ENCODE data around the gene P4HB. TPM values are rescaled to one million over a fixed set of nuclear protein-coding genes. Genes with fewer than 3 reads are reported as not detected.

The P4HB gene
- total and polyA plus RNA-seq, 2 donors (not counting 1 experiment from before 2014, with no cell fraction given) = 37.4 to 191 TPM

- no peak overlapping the region for H3K4me2 ChIP-seq (replicated peaks; ENCODE audit: low read depth, low read length, poor library complexity, severe bottlenecking)
- H3K27me3 ChIP-seq (replicated peaks in 1 of 4; ENCODE audit: control extremely low read depth in 1 of 4, control insufficient read depth in 3 of 4, insufficient read depth in 4 of 4, low read length in 3 of 4) = no peaks in the 10 kb centered on the region
- H3K4me3 ChIP-seq (ENCODE audit: control extremely low read depth in 1 of 5, extremely low read depth in 1 of 5, insufficient read depth in 1 of 5, low read depth in 2 of 5, low read length in 4 of 5) = no peak overlapping the region
- Mint-ChIP-seq H3K27me3 (no peaks in the 10 kb centered on the region), H3K27ac (no peak overlapping the region), H3K9me3 (ENCODE audit: insufficient read depth) (no peaks in the 10 kb centered on the region), H3K4me3 (no peak overlapping the region), H3K4me1 (peaks cover 9% of the 10 kb centered on the region)
- no peak overlapping the region for H3K27ac ChIP-seq (ENCODE audit: low read length in 2 of 2)
- H3K79me2 ChIP-seq (ENCODE audit: control insufficient read depth, insufficient read depth, low read length) = peaks cover 34% of the 10 kb centered on the region
- peaks cover 0 to 57% of the 10 kb centered on the region in 2 experiments for H3K36me3 ChIP-seq (replicated peaks in 1 of 2; ENCODE audit: control extremely low read depth in 1 of 2, control insufficient read depth in 1 of 2, extremely low read depth in 1 of 2, insufficient read depth in 2 of 2, low read length in 1 of 2)
- ATAC-seq (ENCODE audit: low read depth) (no peak), DNase-seq (no peak)
- ChIA-PET POLR2A (no interaction called here), CTCF (no interaction called here)
- peaks cover 7 to 9% of the 10 kb centered on the region in 2 donors for H3K4me1 ChIP-seq (ENCODE audit: control insufficient read depth in 2 of 2, insufficient read depth in 2 of 2, low read length in 2 of 2)
- TF ChIP-seq EZH2 (IDR thresholded peaks at IDR 0.05; ENCODE audit: borderline replicate concordance, insufficient read depth, low read depth, low read length, poor library complexity, severe bottlenecking) = no peak
- no peak for TF ChIP-seq CTCF (IDR thresholded peaks at IDR 0.05)
- peaks cover 16% of the 10 kb centered on the region for H4K20me1 ChIP-seq (ENCODE audit: control insufficient read depth, insufficient read depth, low read length, poor library complexity, severe bottlenecking)
- no peak overlapping the region for H2AFZ ChIP-seq (ENCODE audit: insufficient read depth, low read depth, low read length, poor library complexity, severe bottlenecking)
- H3K9me3 ChIP-seq (ENCODE audit: control extremely low read depth in 1 of 3, control insufficient read depth in 2 of 3, insufficient read depth in 1 of 3, low read length in 2 of 3) = no peaks in the 10 kb centered on the region
- intact Hi-C loops (cut with micrococcal nuclease) = no loop called here
- no peak overlapping the region for H3K9ac ChIP-seq (ENCODE audit: low read length)
- 98% methylated on average over 10 of the region's 10 CpGs for WGBS (ENCODE audit: insufficient coverage)
Observed at GRCh38 chr17:81885454-81885853, 25.1 kb upstream of the P4HB start.

GRCh38 chr17:81884968-81885367 is 24.6 kb upstream of the P4HB start:
- Mint-ChIP-seq H3K27ac (no peak overlapping the region), H3K4me3 (no peak overlapping the region), H3K4me1 (peaks cover 5% of the 10 kb centered on the region), H3K9me3 (ENCODE audit: insufficient read depth) (no peaks in the 10 kb centered on the region), H3K27me3 (no peaks in the 10 kb centered on the region)
- TF ChIP-seq EZH2 (IDR thresholded peaks at IDR 0.05; ENCODE audit: borderline replicate concordance, insufficient read depth, low read depth, low read length, poor library complexity, severe bottlenecking) (no peak), CTCF (IDR thresholded peaks at IDR 0.05) (no peak)
- Histone ChIP-seq H4K20me1 (ENCODE audit: control insufficient read depth, insufficient read depth, low read length, poor library complexity, severe bottlenecking) (peaks cover 16% of the 10 kb centered on the region), H3K4me3 (ENCODE audit: control extremely low read depth in 1 of 5, extremely low read depth in 1 of 5, insufficient read depth in 1 of 5, low read depth in 2 of 5, low read length in 4 of 5) (no peak overlapping the region), H3K79me2 (ENCODE audit: control insufficient read depth, insufficient read depth, low read length) (peaks cover 30% of the 10 kb centered on the region), H3K36me3 (replicated peaks in 1 of 2; ENCODE audit: control extremely low read depth in 1 of 2, control insufficient read depth in 1 of 2, extremely low read depth in 1 of 2, insufficient read depth in 2 of 2, low read length in 1 of 2) (peaks cover 0 to 54% of the 10 kb centered on the region in 2 experiments), H3K4me1 (ENCODE audit: control insufficient read depth in 2 of 2, insufficient read depth in 2 of 2, low read length in 2 of 2) (peaks cover 2 to 4% of the 10 kb centered on the region in 2 donors), H3K27me3 (replicated peaks in 1 of 4; ENCODE audit: control extremely low read depth in 1 of 4, control insufficient read depth in 3 of 4, insufficient read depth in 4 of 4, low read length in 3 of 4) (no peaks in the 10 kb centered on the region), H3K4me2 (replicated peaks; ENCODE audit: low read depth, low read length, poor library complexity, severe bottlenecking) (no peak overlapping the region), H3K9me3 (ENCODE audit: control extremely low read depth in 1 of 3, control insufficient read depth in 2 of 3, insufficient read depth in 1 of 3, low read length in 2 of 3) (no peaks in the 10 kb centered on the region), H3K9ac (ENCODE audit: low read length) (no peak overlapping the region), H2AFZ (ENCODE audit: insufficient read depth, low read depth, low read length, poor library complexity, severe bottlenecking) (no peak overlapping the region), H3K27ac (ENCODE audit: low read length in 2 of 2) (no peak overlapping the region)
- POLR2A ChIA-PET = no interaction called here
- intact Hi-C loops (cut with micrococcal nuclease) = no loop called here
- DNase-seq (no peak), ATAC-seq (ENCODE audit: low read depth) (no peak)
- WGBS (ENCODE audit: insufficient coverage) = 95% methylated on average over 5 of the region's 5 CpGs
- CTCF ChIA-PET = no interaction called here

Data from B cell (primary cell).